ENCODE data around the gene CRNN.

- TF ChIP-seq CTCF (IDR thresholded peaks at IDR 0.05; ENCODE audit: insufficient read depth, low read length) (no peak), POLR2AphosphoS5 (IDR thresholded peaks at IDR 0.05; ENCODE audit: low read depth) (no peak), REST (IDR thresholded peaks at IDR 0.05; ENCODE audit: insufficient replicate concordance, low read depth) (no peak), GABPA (IDR thresholded peaks at IDR 0.05; ENCODE audit: low read depth) (no peak)
These were observed 4.0 kb downstream of the CRNN start for GRCh38 chr1:152410028-152410427.
